SK-N-MC (cell line): ENCODE measurements around the gene F2R.
"Not testable (repeated sequence)": the region's sequence is repeated elsewhere in the genome, so short reads cannot be mapped to it uniquely, and the experiment has no call there.

Experiments used
- DNase-seq: peaks from one replicate; pipeline ENCODE4 v3.0.0-alpha.2; 2011; ENCODE audit warnings: low read depth, low spot score
- H3K27ac ChIP-seq: fragments of 200-600 bp; sonication (generic); 2 replicates; pipeline ENCODE4 v1.5.1; 2016; ENCODE audit warnings: mixed run types
- H3K36me3 ChIP-seq: fragments of 200-600 bp; sonication (generic); 2 replicates; pipeline ENCODE4 v1.6.1; 2017; ENCODE audit warnings: antibody characterized with exemption, low read length, mixed read lengths; ENCODE audit not compliant: insufficient read depth
- H3K4me3 ChIP-seq: fragments of 200-600 bp; sonication (generic); 2 replicates; pipeline ENCODE4 v1.5.1; 2016
- H3K9ac ChIP-seq: fragments of 200-600 bp; sonication (generic); 2 replicates; pipeline ENCODE4 v1.8.0; 2017; ENCODE audit warnings: mixed run types, mixed read lengths; ENCODE audit not compliant: insufficient read length
- H3K9me3 ChIP-seq: fragments of 200-600 bp; sonication (generic); 2 replicates; pipeline ENCODE4 v1.6.1; 2017; ENCODE audit warnings: low read depth, mild to moderate bottlenecking, antibody characterized with exemption, low read length, moderate library complexity, mixed read lengths
- EZH2 ChIP-seq: fragments of 200-600 bp; sonication (generic); IDR thresholded peaks from one replicate; pipeline ENCODE4 v1.6.1; 2017; ENCODE audit warnings: antibody characterized with exemption
- FOXP2 ChIP-seq: optimal IDR thresholded peaks from 2 replicates; pipeline ENCODE3; 2011; ENCODE audit warnings: mild to moderate bottlenecking, moderate library complexity; ENCODE audit not compliant: insufficient read depth; ENCODE audit errors: extremely low read length, control extremely low read depth
- POLR2AphosphoS5 ChIP-seq: IDR thresholded peaks from 2 replicates; pipeline ENCODE4 v1.6.1; 2012; ENCODE audit warnings: mild to moderate bottlenecking, low read depth, low read length, borderline replicate concordance

F2R gene

GRCh38 chr5:76677849-76678472 lies 38.0 kb upstream of the F2R start:
- Histone ChIP-seq H3K4me3 (no peak overlapping the region), H3K27ac (no peak overlapping the region), H3K9ac (no peak overlapping the region), H3K36me3 (peaks cover 12% of the 10 kb centered on the region; the same call in 1 of the 2 replicates), H3K9me3 (no peaks in the 10 kb centered on the region)
- no peak for DNase-seq
- TF ChIP-seq FOXP2: no peak
- no peak for TF ChIP-seq POLR2AphosphoS5
- TF ChIP-seq EZH2: no peak

GRCh38 chr5:76679231-76679630 lies 36.7 kb upstream of the F2R start:
- H3K36me3 ChIP-seq: peaks cover 12% of the 10 kb centered on the region; the same call in 1 of the 2 replicates
- peak overlapping the region; percentile 61 for H3K27ac ChIP-seq
- DNase-seq: no peak
- no peaks in the 10 kb centered on the region for H3K9me3 ChIP-seq
- H3K9ac ChIP-seq: no peak overlapping the region
- peak; percentile 60 for TF ChIP-seq FOXP2
- TF ChIP-seq POLR2AphosphoS5: no peak
- no peak overlapping the region for H3K4me3 ChIP-seq

GRCh38 chr5:76680826-76681225 lies 35.1 kb upstream of the F2R start:
- DNase-seq, H3K9me3 ChIP-seq, H3K4me3 ChIP-seq, H3K36me3 ChIP-seq, H3K27ac ChIP-seq, H3K9ac ChIP-seq: not testable (repeated sequence)

DNA sequence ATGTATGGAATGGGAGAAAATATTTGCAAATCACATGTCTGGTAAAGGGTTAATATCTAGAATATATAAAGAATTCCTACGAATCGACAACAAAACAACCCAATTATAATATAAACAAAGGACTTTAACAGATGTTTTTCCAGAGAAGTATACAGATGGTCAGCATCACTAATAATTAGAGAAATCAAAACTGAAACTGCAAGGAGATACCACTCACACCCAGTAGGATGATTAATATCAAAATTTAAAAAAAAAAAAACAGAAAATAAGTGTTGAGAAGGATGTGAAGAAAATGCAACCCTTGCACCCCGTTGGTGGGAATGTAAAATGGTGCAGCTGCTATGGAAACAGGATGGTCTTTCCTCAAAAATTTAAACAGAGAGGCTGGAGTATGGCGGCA lies 34.6 kb upstream of the F2R start:
- no peak overlapping the region for H3K9ac ChIP-seq
- DNase-seq: no peak
- H3K9me3 ChIP-seq: no peaks in the 10 kb centered on the region
- no peak overlapping the region for H3K27ac ChIP-seq
- TF ChIP-seq EZH2 (no peak), FOXP2 (no peak), POLR2AphosphoS5 (no peak)
- no peak overlapping the region for H3K4me3 ChIP-seq
- peaks cover 10% of the 10 kb centered on the region for H3K36me3 ChIP-seq

DNA sequence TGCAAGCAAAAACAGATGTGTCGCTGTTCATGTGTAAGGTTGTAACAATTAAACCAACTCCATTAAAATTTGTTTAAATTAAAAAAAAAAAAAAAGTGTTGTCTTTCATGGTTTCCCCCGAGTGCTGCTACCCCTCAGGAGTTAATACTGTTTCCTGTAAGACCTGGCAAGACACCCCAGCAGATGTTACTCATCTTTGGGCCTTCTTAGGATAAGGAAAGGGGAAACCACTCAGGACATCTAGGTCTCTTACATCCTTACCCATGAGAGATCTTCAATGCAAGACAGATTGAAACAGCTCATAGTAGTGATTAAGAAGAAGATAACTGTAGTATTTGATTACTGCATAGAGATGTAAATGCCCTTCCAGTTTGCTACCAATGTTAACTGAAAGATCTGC lies 33.5 kb upstream of the F2R start:
- no peak for DNase-seq
- peaks cover 13% of the 10 kb centered on the region for H3K36me3 ChIP-seq

DNA sequence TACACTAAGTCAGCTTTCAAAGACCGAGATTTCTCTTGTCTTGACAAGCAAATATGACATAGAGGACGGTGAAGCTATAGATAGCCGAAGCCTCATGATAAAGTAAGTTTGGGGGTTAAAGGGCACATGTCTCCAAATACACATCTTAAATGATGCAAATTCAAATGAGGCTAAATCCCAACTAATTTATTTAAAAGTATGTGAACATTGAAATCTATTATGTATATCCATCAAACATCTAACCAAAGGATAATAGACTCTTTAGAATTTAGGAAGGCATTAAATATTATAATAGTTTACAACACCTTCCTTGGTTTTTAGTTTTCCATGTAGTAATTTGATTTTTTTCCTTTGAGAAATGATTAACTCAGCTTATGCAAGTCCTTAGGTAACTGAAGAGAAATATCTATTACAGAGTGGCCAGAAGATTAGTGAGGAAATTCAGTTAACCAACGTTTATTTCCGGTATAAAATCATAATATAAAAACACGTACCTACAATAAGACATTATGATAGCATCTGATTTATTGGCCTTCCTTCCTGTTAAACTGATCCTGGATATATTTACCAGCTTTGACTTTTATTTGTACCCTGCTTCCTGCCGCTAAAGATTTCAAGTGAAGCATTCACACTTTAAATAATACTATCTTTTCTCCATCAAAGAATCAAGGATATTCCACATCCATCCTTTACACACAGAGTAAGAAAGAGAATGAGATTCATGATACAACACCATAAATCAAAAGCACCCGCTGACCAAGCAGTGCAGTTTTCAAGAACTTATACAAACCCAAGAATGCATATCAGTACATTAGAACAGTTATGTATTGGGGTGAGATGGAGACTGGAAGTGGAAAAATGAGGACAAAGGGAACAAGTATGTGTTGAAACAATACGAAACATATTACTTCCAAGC lies 31.9 kb upstream of the F2R start:
- DNase-seq: peak; percentile 86
- peaks cover 13% of the 10 kb centered on the region for H3K36me3 ChIP-seq
- no peak overlapping the region for H3K9ac ChIP-seq
- no peaks in the 10 kb centered on the region; the same call in 1 of the 2 replicates for H3K9me3 ChIP-seq
- TF ChIP-seq POLR2AphosphoS5 (peak; percentile 72; the same call in 1 of the 2 replicates), EZH2 (no peak)
- H3K27ac ChIP-seq: peak overlapping the region; percentile 72
- H3K4me3 ChIP-seq: peak overlapping the region; percentile 59

More for the DNA sequence above, 33.5 kb upstream of the F2R start:
- peak overlapping the region; percentile 23 for H3K4me3 ChIP-seq
- no peaks in the 10 kb centered on the region; the same call in 1 of the 2 replicates for H3K9me3 ChIP-seq
- no peak overlapping the region for H3K9ac ChIP-seq
- TF ChIP-seq EZH2: no peak
- peak overlapping the region; percentile 72 for H3K27ac ChIP-seq

GRCh38 chr5:76684756-76685519 lies 31.0 kb upstream of the F2R start:
- H3K9ac ChIP-seq: no peak overlapping the region
- peak overlapping the region; percentile 59 for H3K4me3 ChIP-seq
- H3K9me3 ChIP-seq: no peaks in the 10 kb centered on the region; the same call in 1 of the 2 replicates
- H3K27ac ChIP-seq: peak overlapping the region; percentile 67; the same call in 1 of the 2 replicates
- no peak for DNase-seq
- H3K36me3 ChIP-seq: peaks cover 13% of the 10 kb centered on the region
- TF ChIP-seq EZH2: no peak
- no peak for TF ChIP-seq POLR2AphosphoS5
- TF ChIP-seq FOXP2: no peak

DNA sequence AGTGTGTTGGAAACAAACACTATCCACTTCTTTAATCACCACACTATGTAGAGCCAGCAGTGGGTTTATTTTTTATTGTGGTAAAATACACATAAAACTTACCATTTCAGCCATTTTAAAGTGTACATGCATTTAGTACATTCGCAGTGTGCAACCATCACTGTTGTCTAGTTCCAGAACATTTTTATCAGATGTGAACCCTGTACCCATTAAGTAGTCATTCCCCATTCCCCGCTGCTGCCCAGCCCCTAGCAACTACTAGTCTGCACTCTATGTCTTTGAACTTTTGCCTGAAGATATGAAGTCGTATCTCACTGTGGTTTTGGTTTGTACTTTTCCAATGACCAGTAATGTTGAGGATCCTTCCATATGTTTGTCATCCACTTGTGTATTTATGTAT lies 30.2 kb upstream of the F2R start:
- TF ChIP-seq FOXP2: no peak
- TF ChIP-seq EZH2: no peak
- no peak for TF ChIP-seq POLR2AphosphoS5
- Histone ChIP-seq H3K27ac (no peak overlapping the region), H3K4me3 (no peak overlapping the region), H3K9ac (no peak overlapping the region), H3K9me3 (no peaks in the 10 kb centered on the region; the same call in 1 of the 2 replicates), H3K36me3 (peaks cover 13% of the 10 kb centered on the region)
- no peak for DNase-seq

DNA sequence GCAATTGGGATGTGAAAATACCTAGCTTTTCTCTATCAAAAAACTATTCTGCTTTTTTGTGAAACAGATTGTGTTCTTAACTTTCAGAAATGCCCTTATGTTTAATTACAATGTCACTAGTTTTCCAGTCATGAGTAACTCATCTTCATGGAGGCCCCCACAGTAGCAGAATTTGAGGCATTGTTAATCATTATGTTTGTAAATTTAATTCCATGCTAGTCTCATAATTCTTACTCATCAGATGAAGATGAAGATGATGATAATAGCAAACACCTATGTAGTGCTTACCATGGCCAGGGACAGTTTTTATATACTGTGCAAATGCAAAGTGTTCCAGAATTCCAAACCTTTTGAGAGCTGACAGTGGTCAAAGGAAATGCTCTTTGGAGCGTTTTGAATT lies 27.7 kb upstream of the F2R start:
- Histone ChIP-seq H3K27ac (no peak overlapping the region), H3K4me3 (no peak overlapping the region), H3K9me3 (no peaks in the 10 kb centered on the region; the same call in 1 of the 2 replicates), H3K9ac (no peak overlapping the region), H3K36me3 (peaks cover 19% of the 10 kb centered on the region)
- no peak for DNase-seq
- TF ChIP-seq POLR2AphosphoS5 (no peak), EZH2 (no peak), FOXP2 (no peak)
